Left kidney (tissue), 8 donors: Measurements from ENCODE around the gene EEF1AKMT1. TPM values are rescaled to one million over a fixed set of nuclear protein-coding genes. Genes with fewer than 3 reads are reported as not detected.

Experiments used
- DNase-seq: peaks from one replicate; pipeline ENCODE4 v3.0.0-alpha.2; 2013
- long read RNA-seq, 8 donors: transcript quantifications; one replicate each; lab custom pipeline, GENCODE V29; 2026
- polyA plus RNA-seq: library from polyadenylated mRNA; unstranded; fragments of 120-200 nt; gene quantifications from one replicate; pipeline ENCODE4 v1.2.1, GENCODE V29; 2013; ENCODE audit not compliant: insufficient read length

The EEF1AKMT1 gene, protein sequence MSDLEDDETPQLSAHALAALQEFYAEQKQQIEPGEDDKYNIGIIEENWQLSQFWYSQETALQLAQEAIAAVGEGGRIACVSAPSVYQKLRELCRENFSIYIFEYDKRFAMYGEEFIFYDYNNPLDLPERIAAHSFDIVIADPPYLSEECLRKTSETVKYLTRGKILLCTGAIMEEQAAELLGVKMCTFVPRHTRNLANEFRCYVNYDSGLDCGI
- 16.3 TPM for polyA plus RNA-seq
- long read RNA-seq, donor 1, transcript EEF1AKMT1-202 (5 exons, 1,042 nt), result major isoform, 9 of 22 reads
- long read RNA-seq, donor 1, partial matches to known transcripts, result 12 of 22 reads
- long read RNA-seq, donor 1, other reads (novel, unspliced or antisense), result 0 of 22 reads
- long read RNA-seq, donor 2, transcript EEF1AKMT1-202 (5 exons, 1,042 nt), result major isoform, 7 of 7 reads
- long read RNA-seq, donor 2, partial matches to known transcripts, result 0 of 7 reads
- long read RNA-seq, donor 2, other reads (novel, unspliced or antisense), result 0 of 7 reads
- long read RNA-seq, donor 3, transcript EEF1AKMT1-202 (5 exons, 1,042 nt), result major isoform, 11 of 11 reads
- long read RNA-seq, donor 3, partial matches to known transcripts, result 0 of 11 reads
- long read RNA-seq, donor 3, other reads (novel, unspliced or antisense), result 0 of 11 reads
- long read RNA-seq, donor 4, partial matches to known transcripts, result 0 of 1 reads
- long read RNA-seq, donor 4, other reads (novel, unspliced or antisense), result 0 of 1 reads
- long read RNA-seq, donor 5, transcript EEF1AKMT1-202 (5 exons, 1,042 nt), result major isoform, 19 of 35 reads
- long read RNA-seq, donor 5, partial matches to known transcripts, result 11 of 35 reads
- long read RNA-seq, donor 5, other reads (novel, unspliced or antisense), result 5 of 35 reads
- long read RNA-seq, donor 6, partial matches to known transcripts, result 11 of 14 reads
- long read RNA-seq, donor 6, other reads (novel, unspliced or antisense), result 0 of 14 reads
- long read RNA-seq, donor 7, partial matches to known transcripts, result 0 of 4 reads
- long read RNA-seq, donor 7, other reads (novel, unspliced or antisense), result 0 of 4 reads
- long read RNA-seq, donor 8, partial matches to known transcripts, result 0 of 3 reads
- long read RNA-seq, donor 8, other reads (novel, unspliced or antisense), result 0 of 3 reads

GRCh38 chr13:20773194-20774080 lies at the start of gene EEF1AKMT1:
Gene EEF1AKMT1, minus strand, starts transcription at chr13:20773961. Its CDS starts 16,363 bp downstream, at chr13:20757598.
- peak; percentile 92 for DNase-seq

GRCh38 chr13:20823071-20823470 lies 49.3 kb upstream of the EEF1AKMT1 start:
- DNase-seq, result no peak

DNA sequence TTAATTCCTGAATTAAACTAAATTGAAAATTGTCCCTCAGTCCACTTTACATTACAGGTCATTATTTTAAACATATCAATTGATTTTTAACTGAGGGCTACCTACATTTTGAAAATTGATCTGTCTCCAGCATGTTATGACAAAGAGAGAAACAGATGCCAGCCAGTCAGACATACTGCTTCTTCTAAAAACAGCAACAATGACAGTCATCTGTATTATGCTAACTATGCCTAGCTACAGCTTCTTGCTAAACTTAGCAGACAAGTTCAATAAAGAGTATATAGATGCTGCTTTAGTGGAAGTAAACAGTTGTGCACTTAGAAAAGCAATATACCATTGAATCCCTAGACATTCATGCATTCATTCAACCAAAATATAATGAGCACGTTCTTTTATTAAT lies 48.6 kb upstream of the EEF1AKMT1 start:
- DNase-seq, result no peak

DNA sequence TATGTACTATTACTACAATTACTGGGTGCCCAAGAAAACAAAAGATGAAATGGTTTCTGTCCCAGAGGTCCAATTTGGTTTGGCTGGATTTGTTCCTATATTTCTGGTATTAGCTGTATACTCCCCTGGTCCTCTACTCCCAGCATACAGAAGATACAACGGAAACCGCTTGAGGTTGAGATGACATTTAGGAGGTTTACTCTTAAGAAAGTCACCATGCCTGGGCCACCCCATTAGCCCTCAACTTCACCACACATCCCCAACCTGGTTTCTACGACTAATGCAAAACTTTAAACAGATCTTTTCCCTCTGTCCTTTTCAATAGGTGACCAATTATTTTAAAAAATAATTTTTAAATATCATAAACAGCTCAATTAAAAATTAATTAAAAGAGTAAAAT lies 46.0 kb upstream of the EEF1AKMT1 start:
- DNase-seq, result no peak

GRCh38 chr13:20815464-20815863 lies 41.7 kb upstream of the EEF1AKMT1 start:
- DNase-seq, result no peak

DNA sequence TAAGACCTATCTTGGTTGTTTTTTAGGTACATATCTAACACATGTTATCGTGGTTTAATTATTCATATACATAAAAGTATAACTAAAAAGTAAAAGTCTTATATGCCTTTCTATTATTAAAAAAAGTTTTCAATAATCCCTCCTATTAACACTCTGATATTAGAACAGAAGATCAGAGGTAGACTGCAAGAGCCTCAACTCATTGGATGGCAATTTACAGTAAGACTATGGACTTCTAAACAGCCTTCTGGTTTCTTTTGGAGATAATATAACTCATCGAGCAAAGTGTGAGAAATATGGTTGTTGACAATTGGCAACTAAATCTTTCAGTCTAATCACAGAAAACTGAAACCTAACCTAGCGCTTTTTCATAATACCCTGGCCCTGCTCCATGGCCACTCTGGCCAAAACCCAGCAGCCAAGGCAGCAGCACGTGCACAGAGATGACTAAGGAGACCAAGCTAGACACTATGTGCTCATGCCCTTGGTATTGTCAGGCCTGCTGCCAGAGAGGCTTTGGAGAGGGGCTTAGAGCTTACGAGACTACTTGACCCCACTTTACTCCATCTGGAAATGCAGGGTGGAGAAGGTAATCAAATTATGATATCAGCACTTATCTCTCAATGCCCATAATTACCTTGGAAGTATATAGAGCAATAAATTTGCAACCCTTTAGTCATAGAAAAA lies 40.6 kb upstream of the EEF1AKMT1 start:
- no peak for DNase-seq

- no peak for DNase-seq
These were observed 39.1 kb upstream of the EEF1AKMT1 start for GRCh38 chr13:20812890-20813289.

GRCh38 chr13:20810808-20811207 lies 37.0 kb upstream of the EEF1AKMT1 start:
- no peak for DNase-seq

GRCh38 chr13:20808874-20809273 lies 35.1 kb upstream of the EEF1AKMT1 start:
- DNase-seq, result no peak

GRCh38 chr13:20803180-20803965 lies 29.6 kb upstream of the EEF1AKMT1 start:
- DNase-seq, result no peak

DNA sequence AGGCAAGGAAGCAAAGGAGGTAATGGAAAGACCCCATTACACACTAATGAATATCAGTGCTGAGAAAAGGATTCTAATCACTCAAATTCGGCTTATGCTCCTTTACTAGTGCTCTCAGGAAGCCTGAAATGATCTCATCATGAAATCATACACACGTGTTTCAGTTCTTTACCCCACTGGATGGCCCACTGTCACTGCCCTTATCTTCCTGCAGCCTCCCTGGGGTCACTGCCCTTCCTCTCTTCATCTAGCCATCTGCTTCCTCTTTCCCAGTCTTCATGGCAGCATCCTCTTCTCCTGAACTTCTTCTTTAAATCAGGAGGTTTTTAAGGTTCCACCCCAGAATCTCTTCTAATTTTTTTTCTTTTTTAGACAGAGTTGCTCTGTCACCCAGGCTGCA lies 27.9 kb upstream of the EEF1AKMT1 start:
- no peak for DNase-seq

GRCh38 chr13:20799726-20800416 lies 26.1 kb upstream of the EEF1AKMT1 start:
- DNase-seq, result no peak

GRCh38 chr13:20798027-20798426 lies 24.3 kb upstream of the EEF1AKMT1 start:
- no peak for DNase-seq

GRCh38 chr13:20796791-20797508 lies 23.2 kb upstream of the EEF1AKMT1 start:
- no peak for DNase-seq

DNA sequence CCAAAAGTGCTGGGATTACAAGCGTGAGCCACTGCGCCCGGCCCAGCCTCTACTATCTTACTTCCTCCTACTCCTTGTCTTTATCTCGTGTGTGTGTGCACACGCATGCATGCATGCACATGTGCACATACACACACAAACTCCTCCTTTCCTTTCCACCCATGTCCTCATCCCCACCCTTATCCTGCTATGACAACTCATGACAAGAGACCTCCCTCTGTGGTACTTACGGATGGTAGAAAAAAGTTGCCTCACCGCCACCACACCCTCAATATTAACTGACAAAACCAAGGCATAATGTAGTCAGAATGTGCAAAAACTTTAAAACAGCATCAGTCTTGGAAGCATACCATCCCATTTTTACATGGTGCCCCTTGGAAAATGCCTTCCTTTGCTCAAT lies 15.9 kb upstream of the EEF1AKMT1 start:
- DNase-seq, result no peak

DNA sequence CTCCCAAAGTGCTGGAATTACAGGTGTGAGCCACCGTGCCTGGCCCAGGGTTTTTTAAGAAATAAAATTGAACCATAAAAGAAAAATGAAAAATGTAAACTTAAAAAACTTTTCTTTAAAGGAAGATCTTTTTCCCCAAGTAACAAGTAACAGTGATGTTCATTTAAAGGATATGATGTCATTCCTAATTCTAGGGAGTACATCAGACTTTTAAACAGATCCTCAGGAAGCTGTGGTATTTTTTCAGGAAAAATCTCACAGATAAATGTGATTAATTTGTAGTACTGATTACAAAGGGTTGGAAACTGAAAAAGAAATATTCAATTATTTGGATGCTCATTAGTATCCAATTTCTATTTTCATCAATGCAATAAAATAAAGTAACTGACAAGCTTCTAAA lies 14.6 kb upstream of the EEF1AKMT1 start:
- DNase-seq, result no peak

GRCh38 chr13:20787180-20787579 lies 13.4 kb upstream of the EEF1AKMT1 start:
- DNase-seq, result no peak

GRCh38 chr13:20782116-20782708 lies 8.5 kb upstream of the EEF1AKMT1 start:
- DNase-seq, result no peak
